Liver (tissue), 9 donors: Measurements from ENCODE around the gene PPP1R12A. TPM values are rescaled to one million over a fixed set of nuclear protein-coding genes. Genes with fewer than 3 reads are reported as not detected.

Experiments used
- DNase-seq: peaks from one replicate; pipeline ENCODE4 v3.0.0-alpha.2; 2017; ENCODE audit warnings: low spot score
- H3K27ac ChIP-seq, 2 donors: one replicate each; pipeline ENCODE4 v1.7.0; 2013; ENCODE audit warnings: inconsistent platforms in 2 of 2, low read length in 2 of 2, control low read depth in 1 of 2, low read depth in 1 of 2, mild to moderate bottlenecking in 1 of 2
- H3K27me3 ChIP-seq, 4 donors: one replicate each; pipeline versions ENCODE4 v1.6.1 to v1.7.0; 2013; ENCODE audit warnings: low read length in 3 of 4, inconsistent platforms in 1 of 4, mild to moderate bottlenecking in 1 of 4, moderate library complexity in 1 of 4; ENCODE audit not compliant: control insufficient read depth in 4 of 4, insufficient read depth in 4 of 4
- H3K36me3 ChIP-seq, 4 donors: one replicate each; pipeline versions ENCODE4 v1.6.1 to v1.7.0; 2013; ENCODE audit warnings: low read length in 3 of 4, mild to moderate bottlenecking in 3 of 4, low read depth in 1 of 4, moderate library complexity in 1 of 4; ENCODE audit not compliant: control insufficient read depth in 4 of 4, insufficient read depth in 3 of 4
- H3K4me1 ChIP-seq, 4 donors: one replicate each; pipeline versions ENCODE4 v1.6.1 to v1.7.0; 2013; ENCODE audit warnings: low read length in 3 of 4, mild to moderate bottlenecking in 3 of 4, moderate library complexity in 1 of 4; ENCODE audit not compliant: control insufficient read depth in 4 of 4, insufficient read depth in 4 of 4
- H3K4me3 ChIP-seq, 3 donors: one replicate each; pipeline versions ENCODE4 v1.6.1 to v1.7.0; 2013; ENCODE audit warnings: low read length in 3 of 3, control low read depth in 1 of 3, low read depth in 1 of 3, mild to moderate bottlenecking in 1 of 3
- H3K9ac ChIP-seq, 2 donors: one replicate each; pipeline ENCODE4 v1.7.0; 2013; ENCODE audit warnings: low read length in 2 of 2, mild to moderate bottlenecking in 2 of 2, moderate library complexity in 2 of 2, control low read depth in 1 of 2, low read depth in 1 of 2
- H3K9me3 ChIP-seq, 4 donors: one replicate each; pipeline versions ENCODE4 v1.6.1 to v1.7.0; 2013; ENCODE audit warnings: low read length in 3 of 4; ENCODE audit not compliant: control insufficient read depth in 4 of 4
- ATF3 ChIP-seq: IDR thresholded peaks from 2 replicates; pipeline ENCODE4 v1.6.1; 2016; ENCODE audit warnings: antibody characterized with exemption
- FOXA1 ChIP-seq: IDR thresholded peaks from 2 replicates; pipeline ENCODE4 v1.6.1; 2016; ENCODE audit warnings: antibody characterized with exemption
- GABPA ChIP-seq, 2 donors: IDR thresholded peaks in 1 of 2; conservative IDR thresholded peaks in 1 of 2; 2 replicates each; pipeline ENCODE4 v1.6.1; 2016; ENCODE audit warnings: antibody characterized with exemption in 2 of 2, mild to moderate bottlenecking in 1 of 2, moderate library complexity in 1 of 2
- HNF4A ChIP-seq, 2 donors: conservative IDR thresholded peaks; 2 replicates each; pipeline ENCODE4 v1.6.1; 2016; ENCODE audit warnings: antibody characterized with exemption in 2 of 2, mild to moderate bottlenecking in 2 of 2
- HNF4G ChIP-seq: IDR thresholded peaks from 2 replicates; pipeline ENCODE4 v1.6.1; 2016; ENCODE audit warnings: antibody characterized with exemption
- JUND ChIP-seq, 2 donors: IDR thresholded peaks; 2 replicates each; pipeline ENCODE4 v1.6.1; 2016; ENCODE audit warnings: antibody characterized with exemption in 2 of 2
- REST ChIP-seq: IDR thresholded peaks from 2 replicates; pipeline ENCODE4 v1.6.1; 2016; ENCODE audit warnings: antibody characterized with exemption, mild to moderate bottlenecking
- SP1 ChIP-seq: IDR thresholded peaks from 2 replicates; pipeline ENCODE4 v1.6.1; 2018; ENCODE audit warnings: antibody characterized with exemption, mild to moderate bottlenecking
- YY1 ChIP-seq: IDR thresholded peaks from 2 replicates; pipeline ENCODE4 v1.6.1; 2016; ENCODE audit warnings: antibody characterized with exemption, mild to moderate bottlenecking
- ZBTB33 ChIP-seq: IDR thresholded peaks from 2 replicates; pipeline ENCODE4 v1.6.1; 2016; ENCODE audit warnings: antibody characterized with exemption
- WGBS: extraction: QIAGEN DNeasy Blood & Tissue Kit; methylation state at CpG from one replicate; pipeline ENCODE4 v1.1.7; 2013; 5-methylcytosine and 5-hydroxymethylcytosine counted together
- polyA plus RNA-seq, 2 donors: library from polyadenylated mRNA; stranded (reverse) in 1 of 2; unstranded in 1 of 2; fragments of 200-250 nt in 1 of 2; fragments of >200 nt in 1 of 2; fragmentation: Nextera tagmentation in 1 of 2; extraction: Ambion mirVana in 1 of 2; gene quantifications; one replicate each; pipeline versions ENCODE4 v1.2.1 to v1.2.3, GENCODE V29; 2013 to 2015
- total RNA-seq, 2 donors: library from RNA; depleted of rRNA; stranded (reverse); fragments of >200 nt; gene quantifications; one replicate each; pipeline ENCODE4 v1.2.3, GENCODE V29; 2014
- donor health status: healthy.
- donor health status: healthy.
- donor health status: healthy.
- donor health status: healthy.
- donor health status: healthy.

Gene PPP1R12A
- total and polyA plus RNA-seq, 4 donors: 5.1 to 41.6 (median 27.8) TPM

- TF ChIP-seq ATF3 (no peak), ZBTB33 (no peak), GABPA (IDR thresholded peaks at IDR 0.05 in 1 of 2, conservative IDR thresholded peaks at IDR 0.05 in 1 of 2) (no peak), HNF4G (no peak), HNF4A (conservative IDR thresholded peaks at IDR 0.05) (no peak), JUND (IDR thresholded peaks at IDR 0.05) (no peak), YY1 (no peak)
These were observed 99.5 kb downstream of the PPP1R12A start (continued) for GRCh38 chr12:79835377-79835843.

- Histone ChIP-seq H3K27ac (no peak overlapping the region), H3K9me3 (peaks cover 0 to 7% (median 1%) of the 10 kb centered on the region in 4 donors), H3K36me3 (peaks cover 0 to 10% (median 3%) of the 10 kb centered on the region in 4 donors), H3K4me3 (no peak overlapping the region), H3K9ac (no peak overlapping the region), H3K4me1 (no peaks in the 10 kb centered on the region), H3K27me3 (no peaks in the 10 kb centered on the region)
- TF ChIP-seq GABPA (IDR thresholded peaks at IDR 0.05 in 1 of 2, conservative IDR thresholded peaks at IDR 0.05 in 1 of 2) (no peak), JUND (IDR thresholded peaks at IDR 0.05) (no peak), YY1 (no peak), FOXA1 (no peak), ATF3 (no peak), REST (no peak), ZBTB33 (no peak), SP1 (no peak)
- DNase-seq: no peak
- WGBS: 88% methylated on average over 3 of the region's 3 CpGs
These were observed 100.1 kb downstream of the PPP1R12A start for GRCh38 chr12:79834712-79835376.

- H3K4me3 ChIP-seq: no peak overlapping the region
- H3K9me3 ChIP-seq: no peaks in the 10 kb centered on the region
- H3K36me3 ChIP-seq: peaks cover 0 to 7% (median 0%) of the 10 kb centered on the region in 4 donors
- TF ChIP-seq ATF3 (no peak), GABPA (IDR thresholded peaks at IDR 0.05 in 1 of 2, conservative IDR thresholded peaks at IDR 0.05 in 1 of 2) (no peak)
- H3K27me3 ChIP-seq: no peaks in the 10 kb centered on the region
- WGBS: 89% methylated on average over 2 of the region's 2 CpGs
- H3K9ac ChIP-seq: no peak overlapping the region
- H3K4me1 ChIP-seq: no peaks in the 10 kb centered on the region
- DNase-seq: no peak
- H3K27ac ChIP-seq: no peak overlapping the region
These were observed 104.5 kb downstream of the PPP1R12A start for GRCh38 chr12:79830440-79830839.
